ENCODE results near the gene BTC.

- peak in 1 of 6 experiments; percentile 39 for TF ChIP-seq CTCF (IDR thresholded peaks at IDR 0.05)
- no peak for TF ChIP-seq POLR2A (IDR thresholded peaks at IDR 0.05)
These were observed 36.6 kb upstream of the BTC start for GRCh38 chr4:74830928-74831327.
